ENCODE data around the gene PADI6.
"Not testable (repeated sequence)": the region's sequence is repeated elsewhere in the genome, so short reads cannot be mapped to it uniquely, and the experiment has no call there.

PADI6 gene

GRCh38 chr1:17403081-17403480, 31.1 kb downstream of the PADI6 start:
- DNase-seq (ENCODE audit: low read depth): peak; percentile 18
- no peak for TF ChIP-seq CTCF (IDR thresholded peaks at IDR 0.05; ENCODE audit: control insufficient read depth, extremely low read depth, insufficient read depth)
- no peak overlapping the region for H3K4me3 ChIP-seq (ENCODE audit: low read depth, low read length)

GRCh38 chr1:17404034-17404684, 32.2 kb downstream of the PADI6 start:
- TF ChIP-seq CTCF (IDR thresholded peaks at IDR 0.05; ENCODE audit: control insufficient read depth, extremely low read depth, insufficient read depth): no peak
- no peak overlapping the region for H3K4me3 ChIP-seq (ENCODE audit: low read depth, low read length)
- DNase-seq (ENCODE audit: low read depth): no peak

GRCh38 chr1:17404820-17405219, 32.8 kb downstream of the PADI6 start:
- H3K4me3 ChIP-seq (ENCODE audit: low read depth, low read length): no peak overlapping the region
- no peak for TF ChIP-seq CTCF (IDR thresholded peaks at IDR 0.05; ENCODE audit: control insufficient read depth, extremely low read depth, insufficient read depth)
- no peak for DNase-seq (ENCODE audit: low read depth)

DNA sequence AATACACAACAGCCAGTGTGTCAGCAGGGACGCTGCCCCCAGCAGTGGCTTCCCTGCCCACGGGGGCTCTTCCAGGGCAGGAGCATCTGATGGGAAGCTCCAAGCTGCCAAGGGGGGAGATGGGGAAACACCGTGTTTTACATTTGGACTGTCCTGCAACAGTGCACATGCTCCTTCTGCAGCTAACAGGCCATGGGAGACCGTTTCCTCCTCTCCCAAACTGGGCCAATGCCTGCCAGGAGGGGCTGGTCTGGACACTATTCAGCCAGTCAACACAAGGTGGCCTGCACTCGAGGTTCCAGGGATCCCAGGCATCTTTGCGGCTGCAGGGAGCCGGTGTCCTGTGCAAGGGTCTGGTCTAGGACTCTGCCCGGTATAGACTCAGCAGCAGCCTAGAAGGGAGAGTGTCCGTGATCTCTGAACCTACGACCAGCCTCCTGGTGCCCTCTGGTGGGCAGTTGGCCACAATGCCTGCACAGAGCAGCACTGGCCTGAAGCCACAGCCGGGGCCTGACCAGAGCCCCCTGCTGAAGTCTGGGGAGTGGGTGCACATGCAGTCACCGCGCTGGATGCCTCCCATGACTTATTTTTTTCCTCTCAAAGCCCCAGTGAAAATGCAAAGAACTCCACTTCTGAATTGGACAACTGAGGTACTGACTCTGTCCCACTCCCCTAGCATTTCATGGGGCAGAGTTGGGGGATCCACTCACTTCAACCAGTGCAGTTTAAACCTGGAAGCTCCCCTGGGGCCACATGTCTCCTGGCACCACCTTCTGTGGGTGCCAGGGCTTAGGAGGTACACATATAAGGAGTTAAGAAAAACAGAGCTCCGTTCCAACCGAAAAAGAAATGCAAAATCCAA, 34.1 kb downstream of the PADI6 start:
- no peak overlapping the region for H3K4me3 ChIP-seq (ENCODE audit: low read depth, low read length)
- no peak for DNase-seq (ENCODE audit: low read depth)
- peak; percentile 74 for TF ChIP-seq CTCF (IDR thresholded peaks at IDR 0.05; ENCODE audit: control insufficient read depth, extremely low read depth, insufficient read depth)

GRCh38 chr1:17406760-17407475, 34.9 kb downstream of the PADI6 start:
- DNase-seq (ENCODE audit: low read depth): not testable (repeated sequence)

GRCh38 chr1:17407786-17408514, 36.0 kb downstream of the PADI6 start:
- not testable (repeated sequence) for H3K4me3 ChIP-seq (ENCODE audit: low read depth, low read length); DNase-seq (ENCODE audit: low read depth)

More at GRCh38 chr1:17406760-17407475, 34.9 kb downstream of the PADI6 start:
- not testable (repeated sequence) for H3K4me3 ChIP-seq (ENCODE audit: low read depth, low read length)

DNA sequence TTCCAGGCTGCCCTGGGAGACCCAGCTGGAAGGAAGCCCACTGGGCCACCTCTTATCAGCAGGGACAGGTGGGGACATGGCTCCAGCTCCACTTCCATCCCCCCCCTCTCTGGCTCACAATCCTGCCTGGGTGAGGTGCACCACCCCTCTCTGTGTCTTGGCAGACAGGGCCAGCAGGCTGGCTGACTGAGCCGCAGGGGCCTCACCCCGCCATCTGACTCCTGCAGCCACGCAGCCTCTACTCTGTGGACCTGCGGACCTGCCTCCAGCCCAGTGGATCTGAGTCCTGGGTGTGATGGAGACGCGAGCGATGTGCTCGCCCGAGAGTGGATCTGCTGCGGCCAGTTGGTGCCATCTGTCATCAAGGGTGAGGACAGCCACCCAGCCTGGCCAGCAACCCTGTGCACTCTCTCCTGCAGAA, 37.4 kb downstream of the PADI6 start:
- H3K4me3 ChIP-seq (ENCODE audit: low read depth, low read length): no peak overlapping the region
- DNase-seq (ENCODE audit: low read depth): no peak
- no peak for TF ChIP-seq CTCF (IDR thresholded peaks at IDR 0.05; ENCODE audit: control insufficient read depth, extremely low read depth, insufficient read depth)

Measured in LNCaP clone FGC (cell line).